ENCODE measurements around the gene ANO1.

GRCh38 chr11:70201882-70202861, 124.1 kb downstream of the ANO1 start:
- TF ChIP-seq EZH2 (optimal IDR thresholded peaks at IDR 0.05; ENCODE audit: low read depth, low read length) (no peak), CTCF (IDR thresholded peaks at IDR 0.05; ENCODE audit: low read length) (no peak)
